SK-N-SH treated with all-trans-retinoic acid at 6 μM for 48 hours (cell line): ENCODE results near the gene TEDC2.

Source experiments
- ATAC-seq: fragments of 200-7000 bp; cut with Tn5 transposase; 3 replicates; pipeline ENCODE4 v1.9.1; 2020; ENCODE audit warnings: mild to moderate bottlenecking, moderate library complexity
- BACH2 ChIP-seq: fragments of 250-450 bp; sonication (Bioruptor Pico); IDR thresholded peaks from 2 replicates; pipeline ENCODE4 v1.9.0; 2021; ENCODE audit warnings: mild to moderate bottlenecking, borderline replicate concordance
- CREB5 ChIP-seq: fragments of 250-450 bp; sonication (Bioruptor Pico); IDR thresholded peaks from 2 replicates; pipeline ENCODE4 v1.5.1; 2020; ENCODE audit warnings: low read depth, mild to moderate bottlenecking, moderate library complexity
- CSDC2 ChIP-seq: fragments of 250-450 bp; sonication (Bioruptor Pico); IDR thresholded peaks from 2 replicates; pipeline ENCODE4 v1.5.0; 2020; ENCODE audit warnings: mild to moderate bottlenecking, moderate library complexity
- ISL1 ChIP-seq: fragments of 250-450 bp; sonication (Bioruptor Pico); IDR thresholded peaks from 2 replicates; pipeline ENCODE4 v2.1.2; 2022; ENCODE audit warnings: mild to moderate bottlenecking, moderate library complexity
- OSR1 ChIP-seq: fragments of 250-450 bp; sonication (Bioruptor Pico); IDR thresholded peaks from 2 replicates; pipeline ENCODE4 v1.8.0; 2022; ENCODE audit warnings: moderate library complexity, mild to moderate bottlenecking, inconsistent platforms
- PPARA ChIP-seq: fragments of 250-450 bp; sonication (Bioruptor Pico); IDR thresholded peaks from 2 replicates; pipeline ENCODE4 v1.5.0; 2020; ENCODE audit warnings: mild to moderate bottlenecking, borderline replicate concordance
- RARB ChIP-seq: fragments of 250-450 bp; sonication (Bioruptor Pico); IDR thresholded peaks from 2 replicates; pipeline ENCODE4 v1.8.0; 2021; ENCODE audit warnings: mild to moderate bottlenecking, moderate library complexity
- SNAI2 ChIP-seq: fragments of 250-450 bp; sonication (Bioruptor Pico); IDR thresholded peaks from 2 replicates; pipeline ENCODE4 v1.5.0; 2020; ENCODE audit warnings: mild to moderate bottlenecking, moderate library complexity
- TCF4 ChIP-seq: fragments of 250-450 bp; sonication (Bioruptor Pico); IDR thresholded peaks from 2 replicates; pipeline ENCODE4 v1.8.0; 2021; ENCODE audit warnings: mild to moderate bottlenecking, moderate library complexity, borderline replicate concordance
- TOX ChIP-seq: fragments of 250-450 bp; sonication (Bioruptor Pico); IDR thresholded peaks from 2 replicates; pipeline ENCODE4 v1.8.0; 2021; ENCODE audit warnings: mild to moderate bottlenecking, moderate library complexity, borderline replicate concordance
- TSHZ2 ChIP-seq: fragments of 250-450 bp; sonication (Bioruptor Pico); IDR thresholded peaks from 2 replicates; pipeline ENCODE4 v1.5.0; 2020; ENCODE audit warnings: mild to moderate bottlenecking, moderate library complexity
- ZFP3 ChIP-seq: fragments of 250-450 bp; sonication (Bioruptor Pico); IDR thresholded peaks from 2 replicates; pipeline ENCODE4 v1.5.0; 2020; ENCODE audit warnings: mild to moderate bottlenecking, moderate library complexity
- ZFP30 ChIP-seq: fragments of 450-650 bp; formaldehyde crosslinking; IDR thresholded peaks from 2 replicates; pipeline ENCODE4 v1.5.0; 2022; ENCODE audit warnings: mild to moderate bottlenecking, moderate library complexity
- ZNF565 ChIP-seq: fragments of 450-650 bp; formaldehyde crosslinking; conservative IDR thresholded peaks from 2 replicates; pipeline ENCODE4 v1.5.0; 2020; ENCODE audit warnings: low read depth, mild to moderate bottlenecking, moderate library complexity
- ZNF8 ChIP-seq: fragments of 450-650 bp; formaldehyde crosslinking; IDR thresholded peaks from 2 replicates; pipeline ENCODE4 v1.5.0; 2020; ENCODE audit warnings: mild to moderate bottlenecking, moderate library complexity
- TF ChIP-seq, protein P1 (sequence below): fragments of 250-450 bp; sonication (Bioruptor Pico); IDR thresholded peaks from 2 replicates; pipeline ENCODE4 v1.8.0; 2021; ENCODE audit warnings: low read depth, mild to moderate bottlenecking, moderate library complexity, borderline replicate concordance
- TF ChIP-seq, protein P2 (sequence below): fragments of 250-450 bp; sonication (Bioruptor Pico); IDR thresholded peaks from 2 replicates; pipeline ENCODE4 v1.5.1; 2021; ENCODE audit warnings: mild to moderate bottlenecking, moderate library complexity

TEDC2 gene

DNA sequence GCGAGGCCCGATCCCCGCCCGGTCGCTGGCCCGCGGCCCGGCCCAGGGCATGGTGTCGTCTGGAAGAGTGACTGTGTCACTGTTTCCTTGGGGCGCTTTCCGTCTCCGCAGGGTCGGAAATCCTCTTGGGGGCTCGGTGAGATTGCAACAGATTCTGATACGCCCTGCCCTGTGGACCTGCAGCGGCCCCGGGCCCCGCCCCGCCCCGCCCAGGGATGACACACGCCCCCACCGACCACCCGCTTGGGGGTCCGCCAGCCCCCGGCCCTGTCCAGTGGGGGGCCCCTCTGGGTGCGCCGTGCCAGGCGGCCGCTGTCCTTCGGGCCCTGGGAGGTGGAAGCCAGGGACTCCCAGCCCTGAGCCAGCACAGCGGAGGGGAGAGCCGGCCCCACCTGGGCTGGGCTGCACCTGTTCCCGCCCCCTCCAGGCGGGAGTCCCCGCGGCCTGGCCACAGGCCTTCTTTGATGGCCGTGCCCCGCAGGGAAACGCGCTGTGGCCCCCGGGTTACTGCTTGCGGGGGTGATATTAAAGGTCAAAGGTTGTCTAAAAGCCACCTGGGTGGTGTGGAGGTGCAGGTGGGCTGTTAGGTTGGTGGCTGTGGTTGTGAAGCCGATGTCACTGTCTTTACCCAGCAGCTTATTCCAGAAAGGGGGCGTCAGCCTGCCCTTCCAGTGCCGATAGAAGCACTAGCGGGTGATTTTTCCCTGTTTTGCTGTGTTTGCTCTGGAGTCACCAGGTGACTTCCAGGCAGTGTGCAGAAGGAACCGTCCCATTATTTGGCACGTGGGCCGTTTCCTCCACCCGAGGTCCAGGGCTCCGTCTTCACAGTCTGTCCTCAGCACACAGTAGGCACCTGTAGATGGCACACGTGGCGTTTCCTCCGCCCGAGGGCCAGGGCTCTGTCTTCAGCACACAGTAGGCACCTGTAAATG, 15.8 kb downstream of the TEDC2 start:
- no peak for ATAC-seq
- TF ChIP-seq ZFP30, result no peak
- no peak for TF ChIP-seq ZNF8 (CRISPR knock-in tag)
- TF ChIP-seq RARB, result no peak
- no peak for TF ChIP-seq OSR1
- no peak for TF ChIP-seq ISL1 (CRISPR knock-in tag)
- TF ChIP-seq TOX (CRISPR knock-in tag), result no peak

- TF ChIP-seq ZFP3 (CRISPR knock-in tag) (no peak), CREB5 (CRISPR knock-in tag) (no peak), ZNF565 (CRISPR knock-in tag) (no peak), BACH2 (no peak), TSHZ2 (CRISPR knock-in tag) (no peak), ISL1 (CRISPR knock-in tag) (no peak)
- TF ChIP-seq, protein P1, sequence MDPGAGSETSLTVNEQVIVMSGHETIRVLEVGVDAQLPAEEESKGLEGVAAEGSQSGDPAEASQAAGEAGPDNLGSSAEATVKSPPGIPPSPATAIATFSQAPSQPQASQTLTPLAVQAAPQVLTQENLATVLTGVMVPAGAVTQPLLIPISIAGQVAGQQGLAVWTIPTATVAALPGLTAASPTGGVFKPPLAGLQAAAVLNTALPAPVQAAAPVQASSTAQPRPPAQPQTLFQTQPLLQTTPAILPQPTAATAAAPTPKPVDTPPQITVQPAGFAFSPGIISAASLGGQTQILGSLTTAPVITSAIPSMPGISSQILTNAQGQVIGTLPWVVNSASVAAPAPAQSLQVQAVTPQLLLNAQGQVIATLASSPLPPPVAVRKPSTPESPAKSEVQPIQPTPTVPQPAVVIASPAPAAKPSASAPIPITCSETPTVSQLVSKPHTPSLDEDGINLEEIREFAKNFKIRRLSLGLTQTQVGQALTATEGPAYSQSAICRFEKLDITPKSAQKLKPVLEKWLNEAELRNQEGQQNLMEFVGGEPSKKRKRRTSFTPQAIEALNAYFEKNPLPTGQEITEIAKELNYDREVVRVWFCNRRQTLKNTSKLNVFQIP (CRISPR knock-in tag), result no peak
- TF ChIP-seq, protein P2, sequence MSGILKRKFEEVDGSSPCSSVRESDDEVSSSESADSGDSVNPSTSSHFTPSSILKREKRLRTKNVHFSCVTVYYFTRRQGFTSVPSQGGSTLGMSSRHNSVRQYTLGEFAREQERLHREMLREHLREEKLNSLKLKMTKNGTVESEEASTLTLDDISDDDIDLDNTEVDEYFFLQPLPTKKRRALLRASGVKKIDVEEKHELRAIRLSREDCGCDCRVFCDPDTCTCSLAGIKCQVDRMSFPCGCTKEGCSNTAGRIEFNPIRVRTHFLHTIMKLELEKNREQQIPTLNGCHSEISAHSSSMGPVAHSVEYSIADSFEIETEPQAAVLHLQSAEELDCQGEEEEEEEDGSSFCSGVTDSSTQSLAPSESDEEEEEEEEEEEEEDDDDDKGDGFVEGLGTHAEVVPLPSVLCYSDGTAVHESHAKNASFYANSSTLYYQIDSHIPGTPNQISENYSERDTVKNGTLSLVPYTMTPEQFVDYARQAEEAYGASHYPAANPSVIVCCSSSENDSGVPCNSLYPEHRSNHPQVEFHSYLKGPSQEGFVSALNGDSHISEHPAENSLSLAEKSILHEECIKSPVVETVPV (CRISPR knock-in tag), result no peak
- no peak for ATAC-seq
Measured at GRCh38 chr16:2476345-2476720, 16.4 kb downstream of the TEDC2 start.

GRCh38 chr16:2476741-2477140, 16.8 kb downstream of the TEDC2 start:
- ATAC-seq, result no peak
- no peak for TF ChIP-seq TOX (CRISPR knock-in tag)
- no peak for TF ChIP-seq PPARA (CRISPR knock-in tag)
- TF ChIP-seq, all 23 proteins: peak for 0

DNA sequence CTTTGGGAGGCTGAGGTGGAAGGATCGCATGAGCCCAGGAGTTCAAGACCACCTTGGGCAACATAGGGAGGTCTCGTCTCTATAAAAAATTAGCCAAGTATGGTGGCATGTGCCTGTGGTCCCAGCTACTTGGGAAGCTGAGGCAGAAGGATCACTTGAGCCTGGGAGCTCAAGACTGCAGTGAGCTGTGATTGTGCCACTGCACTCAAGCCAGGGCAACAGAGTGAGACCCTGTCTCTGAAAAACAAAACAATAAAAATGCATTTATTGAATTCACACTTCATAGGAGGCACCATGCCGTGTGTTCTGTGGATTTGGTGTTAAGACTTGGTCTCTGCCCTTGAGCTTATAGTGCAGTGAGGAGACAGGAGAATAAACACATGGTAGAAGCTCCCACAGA, 17.4 kb downstream of the TEDC2 start:
- TF ChIP-seq TOX (CRISPR knock-in tag) (no peak), SNAI2 (CRISPR knock-in tag) (no peak), ISL1 (CRISPR knock-in tag) (no peak), PPARA (CRISPR knock-in tag) (no peak), CSDC2 (CRISPR knock-in tag) (no peak), TCF4 (CRISPR knock-in tag) (no peak), RARB (no peak), ZNF565 (CRISPR knock-in tag) (no peak)
- TF ChIP-seq, protein P2 (CRISPR knock-in tag), result no peak
- TF ChIP-seq, protein P1 (CRISPR knock-in tag), result no peak
- ATAC-seq, result no peak
